ENCODE results near the gene SNAPIN. TPM values are rescaled to one million over a fixed set of nuclear protein-coding genes. Genes with fewer than 3 reads are reported as not detected.

Gene SNAPIN
- total RNA-seq, 2 donors from 2014 or later = 64.9 to 73.0 TPM

- DNase-seq (ENCODE audit: low spot score) = no peak
- Histone ChIP-seq H3K9me3 (no peaks in the 10 kb centered on the region), H3K27me3 (replicated peaks; ENCODE audit: insufficient read depth) (no peaks in the 10 kb centered on the region), H3K36me3 (no peaks in the 10 kb centered on the region), H3K27ac (no peak within 1 kb of the TSS), H3K4me1 (replicated peaks) (no peaks in the 10 kb centered on the region), H3K4me3 (peak within 1 kb of the TSS; percentile 24 to 33)
- intact Hi-C loops (cut with DNase I) = loop anchor here (2.0 to 5.0 kb wide), 3 partner anchors 70 to 309 kb away; partner anchors contain the start of gene RAB13
- TF ChIP-seq POLR2A (IDR thresholded peaks at IDR 0.05) = no peak
- no peak for TF ChIP-seq CTCF (IDR thresholded peaks at IDR 0.05)
- no peak for TF ChIP-seq POLR2AphosphoS5 (IDR thresholded peaks at IDR 0.05)
- 1% methylated on average over 77 of the region's 78 CpGs for WGBS
Observed at GRCh38 chr1:153678519-153679336, 20.2 kb downstream of the SNAPIN start, which contains the start of gene NPR1. NPR1 (plus strand) TSS chr1:153678688; CDS start chr1:153679109, 421 bp downstream.

DNA sequence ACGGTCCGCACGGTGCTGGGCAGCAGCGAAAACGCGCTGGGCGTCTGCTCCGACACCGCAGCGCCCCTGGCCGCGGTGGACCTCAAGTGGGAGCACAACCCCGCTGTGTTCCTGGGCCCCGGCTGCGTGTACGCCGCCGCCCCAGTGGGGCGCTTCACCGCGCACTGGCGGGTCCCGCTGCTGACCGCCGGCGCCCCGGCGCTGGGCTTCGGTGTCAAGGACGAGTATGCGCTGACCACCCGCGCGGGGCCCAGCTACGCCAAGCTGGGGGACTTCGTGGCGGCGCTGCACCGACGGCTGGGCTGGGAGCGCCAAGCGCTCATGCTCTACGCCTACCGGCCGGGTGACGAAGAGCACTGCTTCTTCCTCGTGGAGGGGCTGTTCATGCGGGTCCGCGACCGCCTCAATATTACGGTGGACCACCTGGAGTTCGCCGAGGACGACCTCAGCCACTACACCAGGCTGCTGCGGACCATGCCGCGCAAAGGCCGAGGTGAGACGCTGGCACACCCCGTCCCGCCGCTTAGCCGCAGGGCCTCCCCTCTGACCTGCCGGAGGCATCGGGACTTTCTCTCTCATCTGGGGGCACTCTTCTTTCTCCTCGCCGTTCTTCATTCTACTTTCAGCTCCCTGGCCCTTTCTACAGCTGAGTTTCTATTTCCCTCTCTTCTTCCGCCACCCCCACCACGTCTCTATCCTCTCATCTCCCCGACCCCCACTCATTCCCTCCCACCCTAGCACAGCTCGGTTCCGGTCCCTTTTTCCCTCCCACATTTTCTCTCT lies 21.0 kb downstream of the SNAPIN start:
- 5% methylated on average over 67 of the region's 73 CpGs for WGBS
- intact Hi-C loops (cut with DNase I) = loop anchor here (2.0 to 5.0 kb wide), 3 partner anchors 69 to 308 kb away; partner anchors contain the start of gene RAB13
- no peak for TF ChIP-seq POLR2A (IDR thresholded peaks at IDR 0.05)
- TF ChIP-seq CTCF (IDR thresholded peaks at IDR 0.05) = peak in 1 of 4 experiments; percentile 9

GRCh38 chr1:153680120-153680403 lies 21.6 kb downstream of the SNAPIN start:
- WGBS = 41% methylated on average over 10 of the region's 10 CpGs
- Histone ChIP-seq H3K4me3 (no peak overlapping the region), H3K36me3 (no peaks in the 10 kb centered on the region), H3K27ac (no peak overlapping the region), H3K9me3 (no peaks in the 10 kb centered on the region), H3K27me3 (replicated peaks; ENCODE audit: insufficient read depth) (no peaks in the 10 kb centered on the region), H3K4me1 (replicated peaks) (no peaks in the 10 kb centered on the region)
- intact Hi-C loops (cut with DNase I) = no loop called here
- no peak for TF ChIP-seq POLR2AphosphoS5 (IDR thresholded peaks at IDR 0.05)
- TF ChIP-seq CTCF (IDR thresholded peaks at IDR 0.05) = no peak
- no peak for TF ChIP-seq POLR2A (IDR thresholded peaks at IDR 0.05)
- DNase-seq (ENCODE audit: low spot score) = no peak

More for the DNA sequence above, 21.0 kb downstream of the SNAPIN start:
- no peaks in the 10 kb centered on the region for H3K9me3 ChIP-seq
- H3K27ac ChIP-seq = no peak overlapping the region
- no peaks in the 10 kb centered on the region for H3K27me3 ChIP-seq (replicated peaks; ENCODE audit: insufficient read depth)
- H3K4me1 ChIP-seq (replicated peaks) = no peaks in the 10 kb centered on the region
- peak overlapping the region; percentile 24 to 33 for H3K4me3 ChIP-seq
- no peak for DNase-seq (ENCODE audit: low spot score)
- no peaks in the 10 kb centered on the region for H3K36me3 ChIP-seq

- Histone ChIP-seq H3K4me1 (replicated peaks) (no peaks in the 10 kb centered on the region), H3K9me3 (no peaks in the 10 kb centered on the region), H3K36me3 (no peaks in the 10 kb centered on the region), H3K27me3 (replicated peaks; ENCODE audit: insufficient read depth) (no peaks in the 10 kb centered on the region), H3K27ac (no peak overlapping the region), H3K4me3 (no peak overlapping the region)
- 91% methylated on average over 7 of the region's 7 CpGs for WGBS
- TF ChIP-seq POLR2A (IDR thresholded peaks at IDR 0.05) (no peak), POLR2AphosphoS5 (IDR thresholded peaks at IDR 0.05) (no peak), CTCF (IDR thresholded peaks at IDR 0.05) (no peak)
- DNase-seq (ENCODE audit: low spot score) = no peak
- intact Hi-C loops (cut with DNase I) = no loop called here
Observed at GRCh38 chr1:153682730-153683129, 24.2 kb downstream of the SNAPIN start.
